ENCODE measurements around the gene MED23.
"Not testable (repeated sequence)": the region's sequence is repeated elsewhere in the genome, so short reads cannot be mapped to it uniquely, and the experiment has no call there.

Gene MED23

GRCh38 chr6:131545317-131545716 lies 82.7 kb downstream of the MED23 start:
- TF ChIP-seq CTCF (IDR thresholded peaks at IDR 0.05; ENCODE audit: insufficient read depth, low read length, poor library complexity, severe bottlenecking), result no peak
- no peak for DNase-seq (ENCODE audit: extremely low read depth, insufficient read length)

GRCh38 chr6:131538615-131539014 lies 89.4 kb downstream of the MED23 start:
- H3K36me3 ChIP-seq (ENCODE audit: control insufficient read depth, insufficient read depth, low read length); DNase-seq (ENCODE audit: extremely low read depth, insufficient read length); H3K27me3 ChIP-seq (replicated peaks; ENCODE audit: control insufficient read depth, insufficient read depth, low read length); H3K4me3 ChIP-seq (replicated peaks; ENCODE audit: low read depth, low read length): not testable (repeated sequence)

More at GRCh38 chr6:131545317-131545716, 82.7 kb downstream of the MED23 start:
- no peaks in the 10 kb centered on the region for H3K36me3 ChIP-seq (ENCODE audit: control insufficient read depth, insufficient read depth, low read length)
- no peaks in the 10 kb centered on the region for H3K27me3 ChIP-seq (replicated peaks; ENCODE audit: control insufficient read depth, insufficient read depth, low read length)
- no peak overlapping the region for H3K4me3 ChIP-seq (replicated peaks; ENCODE audit: low read depth, low read length)

- DNase-seq (ENCODE audit: extremely low read depth, insufficient read length), result peak; percentile 44
- no peaks in the 10 kb centered on the region for H3K36me3 ChIP-seq (ENCODE audit: control insufficient read depth, insufficient read depth, low read length)
- no peaks in the 10 kb centered on the region for H3K27me3 ChIP-seq (replicated peaks; ENCODE audit: control insufficient read depth, insufficient read depth, low read length)
- no peak overlapping the region for H3K4me3 ChIP-seq (replicated peaks; ENCODE audit: low read depth, low read length)
- no peak for TF ChIP-seq CTCF (IDR thresholded peaks at IDR 0.05; ENCODE audit: insufficient read depth, low read length, poor library complexity, severe bottlenecking)
Observed at GRCh38 chr6:131532580-131533039, 95.4 kb downstream of the MED23 start.

GRCh38 chr6:131531681-131532080 lies 96.4 kb downstream of the MED23 start:
- DNase-seq (ENCODE audit: extremely low read depth, insufficient read length), result not testable (repeated sequence)

GRCh38 chr6:131530936-131531335 lies 97.1 kb downstream of the MED23 start:
- not testable (repeated sequence) for H3K36me3 ChIP-seq (ENCODE audit: control insufficient read depth, insufficient read depth, low read length); H3K27me3 ChIP-seq (replicated peaks; ENCODE audit: control insufficient read depth, insufficient read depth, low read length); H3K4me3 ChIP-seq (replicated peaks; ENCODE audit: low read depth, low read length); DNase-seq (ENCODE audit: extremely low read depth, insufficient read length)

More at GRCh38 chr6:131531681-131532080, 96.4 kb downstream of the MED23 start:
- H3K27me3 ChIP-seq (replicated peaks; ENCODE audit: control insufficient read depth, insufficient read depth, low read length); H3K36me3 ChIP-seq (ENCODE audit: control insufficient read depth, insufficient read depth, low read length); H3K4me3 ChIP-seq (replicated peaks; ENCODE audit: low read depth, low read length): not testable (repeated sequence)

GRCh38 chr6:131524695-131525336 lies 103.2 kb downstream of the MED23 start:
- Histone ChIP-seq H3K4me3 (replicated peaks; ENCODE audit: low read depth, low read length) (no peak overlapping the region), H3K27me3 (replicated peaks; ENCODE audit: control insufficient read depth, insufficient read depth, low read length) (no peaks in the 10 kb centered on the region), H3K36me3 (ENCODE audit: control insufficient read depth, insufficient read depth, low read length) (no peaks in the 10 kb centered on the region)
- DNase-seq (ENCODE audit: extremely low read depth, insufficient read length), result no peak
- TF ChIP-seq CTCF (IDR thresholded peaks at IDR 0.05; ENCODE audit: insufficient read depth, low read length, poor library complexity, severe bottlenecking), result no peak

GRCh38 chr6:131523988-131524673 lies 103.9 kb downstream of the MED23 start:
- no peaks in the 10 kb centered on the region for H3K27me3 ChIP-seq (replicated peaks; ENCODE audit: control insufficient read depth, insufficient read depth, low read length)
- TF ChIP-seq CTCF (IDR thresholded peaks at IDR 0.05; ENCODE audit: insufficient read depth, low read length, poor library complexity, severe bottlenecking), result no peak
- H3K36me3 ChIP-seq (ENCODE audit: control insufficient read depth, insufficient read depth, low read length), result no peaks in the 10 kb centered on the region
- no peak overlapping the region for H3K4me3 ChIP-seq (replicated peaks; ENCODE audit: low read depth, low read length)
- no peak for DNase-seq (ENCODE audit: extremely low read depth, insufficient read length)
